Ovary (tissue), 9 donors: Measurements from ENCODE around the gene WDFY4. TPM values are rescaled to one million over a fixed set of nuclear protein-coding genes. Genes with fewer than 3 reads are reported as not detected.

ENCODE experiments used
- DNase-seq, 5 donors: peaks; one replicate each; pipeline ENCODE4 v3.0.0-alpha.2; 2019 to 2020
- H3K27ac ChIP-seq, 2 donors: fragments of 200-600 bp; one replicate each; pipeline versions ENCODE4 v1.5.1 to v1.8.0; 2019 to 2022
- H3K27me3 ChIP-seq: fragments of 200-600 bp; one replicate; pipeline ENCODE4 v1.8.0; 2022
- H3K36me3 ChIP-seq: fragments of 200-600 bp; sonication (generic); one replicate; pipeline ENCODE4 v1.5.1; 2019
- H3K4me1 ChIP-seq: one replicate; pipeline ENCODE4 v1.8.1; 2013; ENCODE audit warnings: mild to moderate bottlenecking, moderate library complexity; ENCODE audit not compliant: insufficient read depth
- H3K4me3 ChIP-seq: fragments of 200-600 bp; sonication (generic); one replicate; pipeline ENCODE4 v1.5.1; 2017
- H3K9me3 ChIP-seq, 2 donors: fragments of 200-600 bp in 1 of 2; sonication (generic) in 1 of 2; one replicate each; pipeline versions ENCODE4 v1.5.1 to v1.8.1; 2013 to 2019; ENCODE audit warnings: mild to moderate bottlenecking in 1 of 2, moderate library complexity in 1 of 2
- CTCF ChIP-seq, 3 donors: fragments of 450-650 bp in 2 of 3; fragments of 200-600 bp in 1 of 3; IDR thresholded peaks; one replicate each; pipeline versions ENCODE4 v1.5.1 to v1.8.0; 2016 to 2022; ENCODE audit warnings: antibody characterized with exemption in 3 of 3, mild to moderate bottlenecking in 1 of 3
- EP300 ChIP-seq: sonication (generic); formaldehyde crosslinking; IDR thresholded peaks from one replicate; pipeline ENCODE4 v1.6.1; 2017; ENCODE audit warnings: antibody characterized with exemption
- POLR2A ChIP-seq: fragments of 450-650 bp; IDR thresholded peaks from one replicate; pipeline ENCODE4 v1.6.1; 2017; ENCODE audit warnings: antibody characterized with exemption, mild to moderate bottlenecking, moderate library complexity
- WGBS, 3 donors: extraction: QIAGEN DNeasy Blood & Tissue Kit in 1 of 3; methylation state at CpG; one replicate each; pipeline versions ENCODE4 v1.1.5 to v1.1.7; 2013 to 2017; 5-methylcytosine and 5-hydroxymethylcytosine counted together
- intact Hi-C, 4 donors: fragments of 100-400 bp; cut with DNase I; formaldehyde crosslinking; loops; one replicate each; pipeline versions ENCODE4 v1.11.0 to v1.15.1; 2022 to 2023
- polyA plus RNA-seq, 2 donors: library from polyadenylated mRNA; stranded (reverse); fragments of 200-250 nt in 1 of 2; fragments of 350-450 nt in 1 of 2; fragmentation: Illumina TruSeq in 1 of 2; extraction: RNeasy Lipid Tissue Mini Kit (QIAGEN cat#74804) in 1 of 2; gene quantifications; one replicate each; pipeline ENCODE4 v1.2.3, GENCODE V29; 2013 to 2014
- total RNA-seq, 7 donors: library from RNA; depleted of rRNA in 2 of 7; stranded (reverse); fragments of >200 nt in 2 of 7; fragmentation: NEBNext Ultra II Directional in 3 of 7; extraction: Animal tissue kit (Norgen Biotek cat#: 25700) in 3 of 7; gene quantifications; one replicate each; pipeline versions ENCODE4 v1.1.0 to v1.2.4, GENCODE V29; 2016 to 2023
- donor health status: DM: no; HTN: no; CAD: no; lungs with moderate emphysema.
- donor health status: DM: no; HTN: no; CAD: no.
- donor health status: Bipolar disorder and iron deficiency.
- donor health status: DM: yes; HTN: yes; CAD: no.
- donor health status: DM: no; HTN: no; CAD: no.
- donor health status: DM: yes; HTN: yes; CAD: no.

The WDFY4 gene
- total and polyA plus RNA-seq, 9 donors, result 0.54 to 4.2 (median 1.7) TPM

GRCh38 chr10:48784031-48784430 lies 99.4 kb downstream of the WDFY4 start:
- Histone ChIP-seq H3K36me3 (no peaks in the 10 kb centered on the region), H3K27me3 (no peaks in the 10 kb centered on the region), H3K27ac (no peak overlapping the region), H3K4me1 (peaks cover 3% of the 10 kb centered on the region), H3K4me3 (no peak overlapping the region), H3K9me3 (no peaks in the 10 kb centered on the region)
- no peak for DNase-seq
- TF ChIP-seq POLR2A, result no peak
- no peak for TF ChIP-seq EP300
- no peak for TF ChIP-seq CTCF (IDR thresholded peaks at IDR 0.05)
- intact Hi-C loops, result no loop called here
- WGBS, 3 donors, result 67 to 78% (median 73%) methylated on average over 2 of the region's 2 CpGs

GRCh38 chr10:48785796-48786195 lies 101.1 kb downstream of the WDFY4 start:
- intact Hi-C loops, result no loop called here
- no peak overlapping the region for H3K4me3 ChIP-seq
- 68 to 87% (median 83%) methylated on average over 2 of the region's 2 CpGs for WGBS, 3 donors
- TF ChIP-seq POLR2A (no peak), EP300 (no peak), CTCF (IDR thresholded peaks at IDR 0.05) (no peak)
- H3K4me1 ChIP-seq, result peaks cover 3% of the 10 kb centered on the region
- no peaks in the 10 kb centered on the region for H3K36me3 ChIP-seq
- no peaks in the 10 kb centered on the region for H3K9me3 ChIP-seq
- no peak overlapping the region for H3K27ac ChIP-seq
- no peak for DNase-seq
- H3K27me3 ChIP-seq, result no peaks in the 10 kb centered on the region

GRCh38 chr10:48786606-48787282 lies 102.1 kb downstream of the WDFY4 start:
- H3K4me3 ChIP-seq, result no peak overlapping the region
- H3K27ac ChIP-seq, result no peak overlapping the region
- peaks cover 5% of the 10 kb centered on the region for H3K4me1 ChIP-seq
- WGBS, 3 donors, result 62 to 82% (median 80%) methylated on average over 4 of the region's 4 CpGs
- no peaks in the 10 kb centered on the region for H3K36me3 ChIP-seq
- no peak for TF ChIP-seq EP300
- no peak for TF ChIP-seq POLR2A
- TF ChIP-seq CTCF (IDR thresholded peaks at IDR 0.05), result no peak
- DNase-seq, result no peak
- H3K9me3 ChIP-seq, result no peaks in the 10 kb centered on the region
- intact Hi-C loops, result no loop called here
- H3K27me3 ChIP-seq, result no peaks in the 10 kb centered on the region

DNA sequence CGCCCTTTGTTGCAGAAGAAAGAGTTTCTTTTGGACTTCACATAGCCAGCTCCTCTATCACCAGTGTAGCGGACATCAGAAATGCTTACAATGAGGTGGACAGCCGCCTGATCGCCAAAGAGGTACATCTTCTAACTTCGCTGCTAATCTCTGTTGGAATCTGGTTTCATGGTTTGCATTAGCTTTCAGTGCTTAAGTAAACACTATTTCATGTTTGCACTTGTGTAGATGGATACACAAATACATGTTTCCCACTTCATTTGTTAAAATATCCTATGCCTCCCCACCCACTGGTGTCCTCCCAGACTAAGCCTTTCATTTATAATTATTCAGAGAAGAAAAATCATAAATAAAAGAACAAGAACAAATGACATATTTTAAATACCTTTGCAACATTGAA lies 103.9 kb downstream of the WDFY4 start:
- TF ChIP-seq POLR2A (no peak), CTCF (IDR thresholded peaks at IDR 0.05) (no peak), EP300 (no peak)
- intact Hi-C loops, result no loop called here
- Histone ChIP-seq H3K27me3 (no peaks in the 10 kb centered on the region), H3K27ac (no peak overlapping the region), H3K4me1 (peaks cover 2% of the 10 kb centered on the region), H3K9me3 (no peaks in the 10 kb centered on the region), H3K36me3 (no peaks in the 10 kb centered on the region), H3K4me3 (no peak overlapping the region)
- DNase-seq, result no peak
- 91 to 97% (median 93%) methylated on average over 5 of the region's 5 CpGs for WGBS, 3 donors
